ENCODE measurements around the gene FAHD1. TPM values are rescaled to one million over a fixed set of nuclear protein-coding genes. Genes with fewer than 3 reads are reported as not detected.
A peak's percentile ranks its signal among the peaks of the same experiment; 100 is the strongest.
"Not testable (repeated sequence)": the region's sequence is repeated elsewhere in the genome, so short reads cannot be mapped to it uniquely, and the experiment has no call there.

Gene FAHD1
- total RNA-seq, 2 experiments from 2014 or later: 17.9 to 20.1 TPM

GRCh38 chr16:1794908-1795666 is 31.9 kb upstream of the FAHD1 start:
- no peak overlapping the region for H3K4me3 Mint-ChIP-seq
- H3K27ac Mint-ChIP-seq: no peak overlapping the region
- H3K4me1 Mint-ChIP-seq: no peaks in the 10 kb centered on the region
- DNase-seq: no peak
- H3K9me3 Mint-ChIP-seq: peaks cover 9% of the 10 kb centered on the region
- H3K27me3 Mint-ChIP-seq: no peaks in the 10 kb centered on the region
- peaks cover 5% of the 10 kb centered on the region for H3K36me3 Mint-ChIP-seq

GRCh38 chr16:1799263-1799662 is 27.7 kb upstream of the FAHD1 start:
- not testable (repeated sequence) for H3K27me3 Mint-ChIP-seq, H3K9me3 Mint-ChIP-seq, DNase-seq, H3K4me1 Mint-ChIP-seq, H3K36me3 Mint-ChIP-seq, H3K27ac Mint-ChIP-seq, H3K4me3 Mint-ChIP-seq

GRCh38 chr16:1800701-1801100 is 26.3 kb upstream of the FAHD1 start:
- no peak for DNase-seq

GRCh38 chr16:1807626-1808025 is 19.4 kb upstream of the FAHD1 start:
- Mint-ChIP-seq H3K27ac (no peak overlapping the region), H3K27me3 (no peaks in the 10 kb centered on the region), H3K36me3 (peaks cover 17% of the 10 kb centered on the region), H3K9me3 (no peaks in the 10 kb centered on the region), H3K4me3 (no peak overlapping the region), H3K4me1 (peaks cover 4% of the 10 kb centered on the region)
- no peak for DNase-seq

More at GRCh38 chr16:1800701-1801100, 26.3 kb upstream of the FAHD1 start:
- peaks cover 7% of the 10 kb centered on the region for H3K36me3 Mint-ChIP-seq
- H3K27me3 Mint-ChIP-seq: no peaks in the 10 kb centered on the region
- H3K9me3 Mint-ChIP-seq: peaks cover 9% of the 10 kb centered on the region
- H3K27ac Mint-ChIP-seq: no peak overlapping the region
- H3K4me1 Mint-ChIP-seq: no peaks in the 10 kb centered on the region
- H3K4me3 Mint-ChIP-seq: no peak overlapping the region

- no peak overlapping the region for H3K4me3 Mint-ChIP-seq
- H3K36me3 Mint-ChIP-seq: peaks cover 17% of the 10 kb centered on the region
- H3K27me3 Mint-ChIP-seq: no peaks in the 10 kb centered on the region
- no peak overlapping the region for H3K27ac Mint-ChIP-seq
- H3K9me3 Mint-ChIP-seq: no peaks in the 10 kb centered on the region
- H3K4me1 Mint-ChIP-seq: peaks cover 11% of the 10 kb centered on the region
- no peak for DNase-seq
Observed at GRCh38 chr16:1808691-1809090, 18.3 kb upstream of the FAHD1 start.

- H3K4me3 Mint-ChIP-seq: no peak overlapping the region
Observed at GRCh38 chr16:1809281-1809801, 17.7 kb upstream of the FAHD1 start.

GRCh38 chr16:1810106-1810505 is 16.9 kb upstream of the FAHD1 start:
- Mint-ChIP-seq H3K36me3 (peaks cover 17% of the 10 kb centered on the region), H3K4me1 (peaks cover 11% of the 10 kb centered on the region), H3K27ac (peak overlapping the region; percentile 12), H3K9me3 (no peaks in the 10 kb centered on the region), H3K27me3 (no peaks in the 10 kb centered on the region), H3K4me3 (no peak overlapping the region)
- no peak for DNase-seq

More at GRCh38 chr16:1809281-1809801, 17.7 kb upstream of the FAHD1 start:
- no peak for DNase-seq
- Mint-ChIP-seq H3K36me3 (peaks cover 17% of the 10 kb centered on the region), H3K27me3 (no peaks in the 10 kb centered on the region), H3K4me1 (peaks cover 11% of the 10 kb centered on the region), H3K9me3 (no peaks in the 10 kb centered on the region), H3K27ac (no peak overlapping the region)

GRCh38 chr16:1810536-1810935 is 16.5 kb upstream of the FAHD1 start:
- DNase-seq: no peak
- Mint-ChIP-seq H3K27ac (no peak overlapping the region), H3K4me1 (peaks cover 11% of the 10 kb centered on the region), H3K27me3 (no peaks in the 10 kb centered on the region), H3K4me3 (no peak overlapping the region), H3K36me3 (peaks cover 19% of the 10 kb centered on the region), H3K9me3 (no peaks in the 10 kb centered on the region)

GRCh38 chr16:1812732-1813163 is 14.3 kb upstream of the FAHD1 start:
- peak; percentile 69 for DNase-seq
- Mint-ChIP-seq H3K4me1 (peaks cover 11% of the 10 kb centered on the region), H3K27ac (peak overlapping the region; percentile 55), H3K9me3 (no peaks in the 10 kb centered on the region), H3K27me3 (no peaks in the 10 kb centered on the region), H3K36me3 (peaks cover 3% of the 10 kb centered on the region), H3K4me3 (no peak overlapping the region)

- Mint-ChIP-seq H3K36me3 (peaks cover 3% of the 10 kb centered on the region), H3K4me3 (no peak overlapping the region), H3K9me3 (no peaks in the 10 kb centered on the region), H3K27me3 (no peaks in the 10 kb centered on the region), H3K4me1 (peaks cover 11% of the 10 kb centered on the region), H3K27ac (no peak overlapping the region)
- DNase-seq: no peak
Observed at GRCh38 chr16:1815461-1815860, 11.5 kb upstream of the FAHD1 start.

GRCh38 chr16:1816396-1817275 is 10.4 kb upstream of the FAHD1 start:
- Mint-ChIP-seq H3K27ac (no peak overlapping the region), H3K36me3 (peaks cover 4% of the 10 kb centered on the region), H3K9me3 (no peaks in the 10 kb centered on the region), H3K4me3 (no peak overlapping the region), H3K4me1 (peaks cover 11% of the 10 kb centered on the region), H3K27me3 (no peaks in the 10 kb centered on the region)
- DNase-seq: no peak

- Mint-ChIP-seq H3K36me3 (peaks cover 4% of the 10 kb centered on the region), H3K27ac (no peak overlapping the region), H3K4me1 (peaks cover 11% of the 10 kb centered on the region), H3K4me3 (no peak overlapping the region), H3K9me3 (no peaks in the 10 kb centered on the region), H3K27me3 (no peaks in the 10 kb centered on the region)
- no peak for DNase-seq
Observed at GRCh38 chr16:1817276-1817589, 9.8 kb upstream of the FAHD1 start.

GRCh38 chr16:1817716-1818115 is 9.3 kb upstream of the FAHD1 start:
- Mint-ChIP-seq H3K9me3 (no peaks in the 10 kb centered on the region), H3K4me3 (no peak overlapping the region), H3K27me3 (no peaks in the 10 kb centered on the region), H3K27ac (no peak overlapping the region), H3K36me3 (peaks cover 4% of the 10 kb centered on the region), H3K4me1 (peaks cover 7% of the 10 kb centered on the region)
- DNase-seq: no peak

GRCh38 chr16:1818204-1818872 is 8.7 kb upstream of the FAHD1 start:
- no peak for DNase-seq
- Mint-ChIP-seq H3K4me3 (no peak overlapping the region), H3K27ac (no peak overlapping the region), H3K4me1 (peaks cover under 1% of the 10 kb centered on the region), H3K9me3 (no peaks in the 10 kb centered on the region), H3K27me3 (no peaks in the 10 kb centered on the region), H3K36me3 (peaks cover 4% of the 10 kb centered on the region)
